Keratinocyte (primary cell): ENCODE measurements around the gene MAPK12. TPM values are rescaled to one million over a fixed set of nuclear protein-coding genes. Genes with fewer than 3 reads are reported as not detected.
A peak's percentile ranks its signal among the peaks of the same experiment; 100 is the strongest.

Experiments used
- DNase-seq: peaks from one replicate; pipeline ENCODE4 v3.0.0-alpha.2; 2011; ENCODE audit warnings: low read depth, missing footprints, low spot score
- FAIRE-seq: peaks from 2 replicates; lab custom pipeline; 2011; peaks lifted over from hg19 to GRCh38; lab: Jason Lieb, UNC
- H2AFZ ChIP-seq: 2 replicates; pipeline ENCODE4 v1.6.0; 2012; ENCODE audit warnings: low read length, control low read depth, inconsistent platforms; ENCODE audit not compliant: control insufficient read depth
- H3K27ac ChIP-seq: 2 replicates; pipeline ENCODE4 v1.5.1; 2011; ENCODE audit warnings: low read length; ENCODE audit not compliant: control insufficient read depth, insufficient read depth
- H3K27me3 ChIP-seq: 3 replicates; pipeline ENCODE4 v1.6.0; 2011; ENCODE audit warnings: low read length; ENCODE audit not compliant: control insufficient read depth, insufficient read depth; ENCODE audit errors: extremely low read depth
- H3K36me3 ChIP-seq, 2 experiments: 2 replicates in 1 of 2; 3 replicates in 1 of 2; pipeline ENCODE4 v1.5.1; 2011; ENCODE audit warnings: low read length in 2 of 2, mild to moderate bottlenecking in 1 of 2; ENCODE audit not compliant: control insufficient read depth in 2 of 2, insufficient read depth in 2 of 2; ENCODE audit errors: extremely low read depth in 1 of 2
- H3K4me1 ChIP-seq: 3 replicates; pipeline ENCODE4 v1.5.1; 2011; ENCODE audit warnings: low read length; ENCODE audit not compliant: control insufficient read depth, insufficient read depth; ENCODE audit errors: extremely low read depth
- H3K4me2 ChIP-seq: 3 replicates; pipeline ENCODE4 v1.6.0; 2011; ENCODE audit warnings: low read depth, low read length; ENCODE audit not compliant: control insufficient read depth, insufficient read depth; ENCODE audit errors: extremely low read depth
- H3K4me3 ChIP-seq, 3 experiments: fragments of 200-600 bp in 1 of 3; sonication (generic) in 1 of 3; 2 replicates in 2 of 3; 3 replicates in 1 of 3; pipeline ENCODE4 v1.5.1; 2011 to 2016; ENCODE audit warnings: low read length in 3 of 3, mild to moderate bottlenecking in 3 of 3, control low read depth in 2 of 3, inconsistent platforms in 1 of 3, low read depth in 1 of 3, mixed read lengths in 1 of 3, mixed run types in 1 of 3, moderate library complexity in 1 of 3; ENCODE audit not compliant: control insufficient read depth in 2 of 3, insufficient read depth in 2 of 3; ENCODE audit errors: extremely low read depth in 1 of 3
- H3K79me2 ChIP-seq: 2 replicates; pipeline ENCODE4 v1.6.0; 2012; ENCODE audit warnings: low read length; ENCODE audit not compliant: control insufficient read depth, insufficient read depth
- H3K9ac ChIP-seq: 3 replicates; pipeline ENCODE4 v1.6.0; 2011; ENCODE audit warnings: low read length; ENCODE audit not compliant: control insufficient read depth, insufficient read depth; ENCODE audit errors: extremely low read depth
- H3K9me1 ChIP-seq: 3 replicates; pipeline ENCODE4 v1.6.0; 2011; ENCODE audit warnings: low read length; ENCODE audit not compliant: control insufficient read depth, insufficient read depth; ENCODE audit errors: extremely low read depth
- H3K9me3 ChIP-seq: 2 replicates; pipeline ENCODE4 v1.5.1; 2012; ENCODE audit warnings: low read depth, low read length; ENCODE audit not compliant: control insufficient read depth
- H4K20me1 ChIP-seq: 3 replicates; pipeline ENCODE4 v1.6.0; 2011; ENCODE audit warnings: low read length; ENCODE audit not compliant: control insufficient read depth, insufficient read depth; ENCODE audit errors: extremely low read depth
- CTCF ChIP-seq, 3 experiments: IDR thresholded peaks in 1 of 3; conservative IDR thresholded peaks in 1 of 3; optimal IDR thresholded peaks in 1 of 3; 2 replicates in 2 of 3; 3 replicates in 1 of 3; pipeline versions ENCODE3 to v1.5.1; 2011; ENCODE audit warnings: low read length in 3 of 3, mild to moderate bottlenecking in 3 of 3, moderate library complexity in 2 of 3, control low read depth in 1 of 3, inconsistent platforms in 1 of 3; ENCODE audit not compliant: insufficient read depth in 2 of 3; ENCODE audit errors: extremely low read depth in 1 of 3
- EZH2 ChIP-seq: IDR thresholded peaks from one replicate; pipeline ENCODE4 v1.6.1; 2012; ENCODE audit warnings: inconsistent platforms, mild to moderate bottlenecking, low read length, moderate library complexity
- dilution Hi-C: fragments of 300-500 bp; cut with MboI; formaldehyde crosslinking; loops from one replicate; pipeline ENCODE4 v1.7.0; 2020; ENCODE audit warnings: low sequenced_read_pairs; ENCODE audit not compliant: extremely low pct_ligation_motif_present
- polyA plus RNA-seq, 5 experiments: library from polyadenylated mRNA; depleted of rRNA in 3 of 5; stranded (reverse) in 3 of 5; stranded (forward) in 1 of 5; unstranded in 1 of 5; fragments of >200 nt; gene quantifications; 1 replicate in 1 of 5; 2 replicates in 3 of 5; 3 replicates in 1 of 5; pipeline versions ENCODE4 v1.2.1 to v1.2.3, GENCODE V29; 2011 to 2012; ENCODE audit warnings: missing spikeins in 2 of 5, low read depth in 1 of 5, low replicate concordance in 1 of 5

Gene MAPK12
- polyA plus RNA-seq, 1 donor (not counting 4 experiments of a cell fraction or from before 2014, with no cell fraction given), result 10.1 TPM

GRCh38 chr22:50304528-50305392 is 43.3 kb upstream of the MAPK12 start:
- Histone ChIP-seq H2AFZ (no peak overlapping the region), H3K4me1 (peaks cover 56% of the 10 kb centered on the region), H3K27me3 (peaks cover under 1% of the 10 kb centered on the region), H3K36me3 (peaks cover 0 to 2% of the 10 kb centered on the region in 2 experiments), H4K20me1 (peaks cover 7% of the 10 kb centered on the region), H3K9me1 (peaks cover 5% of the 10 kb centered on the region), H3K4me2 (peak overlapping the region; percentile 95), H3K4me3 (peak overlapping the region; percentile 9 to 65 (median 61)), H3K9ac (peak overlapping the region; percentile 83), H3K79me2 (peaks cover 64% of the 10 kb centered on the region), H3K9me3 (no peaks in the 10 kb centered on the region), H3K27ac (peak overlapping the region; percentile 86)
- FAIRE-seq, result peak; percentile 20
- DNase-seq, result no peak
- TF ChIP-seq EZH2 (no peak), CTCF (optimal IDR thresholded peaks at IDR 0.05 in 1 of 3, IDR thresholded peaks at IDR 0.05 in 1 of 3, conservative IDR thresholded peaks at IDR 0.05 in 1 of 3; ENCODE audit: extremely low read depth in 1 of 3, insufficient read depth in 2 of 3, low read length in 3 of 3) (no peak)
- dilution Hi-C loops, result no loop called here

GRCh38 chr22:50303848-50304527 is 42.5 kb upstream of the MAPK12 start:
- TF ChIP-seq CTCF (optimal IDR thresholded peaks at IDR 0.05 in 1 of 3, IDR thresholded peaks at IDR 0.05 in 1 of 3, conservative IDR thresholded peaks at IDR 0.05 in 1 of 3; ENCODE audit: extremely low read depth in 1 of 3, insufficient read depth in 2 of 3, low read length in 3 of 3), result no peak
- no peaks in the 10 kb centered on the region for H3K27me3 ChIP-seq
- H2AFZ ChIP-seq, result no peak overlapping the region
- DNase-seq (no peak), FAIRE-seq (peak; percentile 32)
- dilution Hi-C loops, result no loop called here
- peak overlapping the region; percentile 83 for H3K9ac ChIP-seq
- peaks cover 71% of the 10 kb centered on the region for H3K79me2 ChIP-seq
- H3K4me3 ChIP-seq, result peak overlapping the region in 2 of 3 experiments; percentile 51 to 61
- H3K9me3 ChIP-seq, result no peaks in the 10 kb centered on the region
- peaks cover 7% of the 10 kb centered on the region for H4K20me1 ChIP-seq
- H3K4me2 ChIP-seq, result peak overlapping the region; percentile 95
- H3K9me1 ChIP-seq, result peaks cover 5% of the 10 kb centered on the region
- H3K4me1 ChIP-seq, result peaks cover 56% of the 10 kb centered on the region
- peak overlapping the region; percentile 86 for H3K27ac ChIP-seq
- peaks cover 0 to 2% of the 10 kb centered on the region in 2 experiments for H3K36me3 ChIP-seq
